Measurements from ENCODE around the gene KCNH6. TPM values are rescaled to one million over a fixed set of nuclear protein-coding genes. Genes with fewer than 3 reads are reported as not detected.
A peak's percentile ranks its signal among the peaks of the same experiment; 100 is the strongest.

Gene KCNH6
- total and polyA plus RNA-seq, 9 donors, result 0.04 to 0.19 (median 0.11) TPM; not detected in 5

DNA sequence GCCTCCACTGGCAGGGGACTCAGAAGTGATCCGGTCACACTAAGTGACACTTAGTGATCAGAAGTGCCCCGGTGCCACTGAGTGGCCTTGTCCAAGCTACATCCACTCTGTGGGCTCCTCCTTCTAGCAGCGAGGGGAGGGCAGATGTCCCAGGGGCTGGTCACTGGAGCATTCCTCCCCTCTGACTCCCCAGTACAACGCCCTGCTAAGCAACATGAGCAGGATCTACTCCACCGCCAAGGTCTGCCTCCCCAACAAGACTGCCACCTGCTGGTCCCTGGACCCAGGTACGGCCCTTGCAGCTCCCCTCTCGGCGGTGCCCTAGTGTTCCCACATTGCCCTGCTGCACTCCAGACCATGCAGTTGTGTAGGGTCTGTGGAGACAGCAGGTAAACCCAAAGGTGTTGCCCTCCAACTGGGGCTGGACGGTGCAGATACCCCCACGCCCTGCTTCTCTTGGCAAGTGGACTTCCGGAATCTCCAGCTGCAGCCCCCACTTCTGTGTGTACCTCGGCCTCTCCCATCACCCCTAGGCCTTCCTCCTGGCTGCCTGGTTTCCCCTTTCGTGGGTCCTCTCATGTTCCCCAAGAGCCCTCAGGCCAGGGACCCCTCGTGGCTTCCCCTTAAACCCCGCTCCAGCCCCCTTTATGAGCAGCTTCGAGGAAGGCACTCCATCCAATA lies 44.2 kb upstream of the KCNH6 start:
- H3K27ac ChIP-seq (ENCODE audit: low read length), result no peak overlapping the region
- H3K9me3 ChIP-seq (replicated peaks; ENCODE audit: control insufficient read depth, low read depth, low read length), result no peaks in the 10 kb centered on the region
- no peak overlapping the region for H3K4me3 ChIP-seq (ENCODE audit: low read length)
- DNase-seq, result peak; percentile 70
- H3K4me1 ChIP-seq (ENCODE audit: control insufficient read depth, insufficient read depth, low read length), result peaks cover 32% of the 10 kb centered on the region
- 57% methylated on average over 13 of the region's 16 CpGs for WGBS (ENCODE audit: insufficient coverage)
- no peaks in the 10 kb centered on the region for H3K36me3 ChIP-seq (ENCODE audit: control insufficient read depth, insufficient read depth, low read length)
- H3K27me3 ChIP-seq (ENCODE audit: control insufficient read depth, insufficient read depth, low read length), result peaks cover 45% of the 10 kb centered on the region

DNA sequence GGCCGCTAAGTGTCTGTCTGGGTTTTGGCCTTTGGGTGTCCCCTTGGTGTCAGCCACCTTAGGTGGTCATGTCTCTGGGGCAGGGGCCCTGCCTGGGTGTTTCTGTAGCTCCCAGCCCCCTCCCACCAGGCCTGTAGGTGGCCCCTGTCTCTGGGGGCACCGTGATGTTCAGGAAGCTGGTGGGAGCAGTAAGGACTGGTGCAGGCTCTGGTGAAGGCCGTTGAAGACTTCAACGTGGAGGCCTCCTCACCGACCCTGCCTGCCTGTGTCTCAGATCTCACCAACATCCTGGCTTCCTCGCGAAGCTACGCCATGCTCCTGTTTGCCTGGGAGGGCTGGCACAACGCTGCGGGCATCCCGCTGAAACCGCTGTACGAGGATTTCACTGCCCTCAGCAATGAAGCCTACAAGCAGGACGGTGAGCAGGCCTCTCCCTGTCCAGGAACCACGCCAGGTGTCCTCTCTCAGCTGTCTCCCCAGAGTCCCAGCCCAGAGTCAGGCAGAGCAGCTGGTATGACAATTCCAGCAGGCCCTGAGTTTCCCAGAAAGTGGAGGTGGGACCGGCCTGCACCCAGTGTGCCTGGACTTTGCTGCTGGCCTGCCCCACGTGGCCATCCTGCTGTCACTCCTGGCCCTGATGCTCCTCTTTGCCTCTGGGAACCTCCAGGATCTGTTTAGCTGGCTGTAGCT lies 43.5 kb upstream of the KCNH6 start:
- no peaks in the 10 kb centered on the region for H3K9me3 ChIP-seq (replicated peaks; ENCODE audit: control insufficient read depth, low read depth, low read length)
- H3K27me3 ChIP-seq (ENCODE audit: control insufficient read depth, insufficient read depth, low read length), result peaks cover 40% of the 10 kb centered on the region
- no peaks in the 10 kb centered on the region for H3K36me3 ChIP-seq (ENCODE audit: control insufficient read depth, insufficient read depth, low read length)
- no peak overlapping the region for H3K27ac ChIP-seq (ENCODE audit: low read length)
- peak; percentile 17 for DNase-seq
- peaks cover 32% of the 10 kb centered on the region for H3K4me1 ChIP-seq (ENCODE audit: control insufficient read depth, insufficient read depth, low read length)
- H3K4me3 ChIP-seq (ENCODE audit: low read length), result no peak overlapping the region
- WGBS (ENCODE audit: insufficient coverage), result 78% methylated on average over 15 of the region's 17 CpGs

DNA sequence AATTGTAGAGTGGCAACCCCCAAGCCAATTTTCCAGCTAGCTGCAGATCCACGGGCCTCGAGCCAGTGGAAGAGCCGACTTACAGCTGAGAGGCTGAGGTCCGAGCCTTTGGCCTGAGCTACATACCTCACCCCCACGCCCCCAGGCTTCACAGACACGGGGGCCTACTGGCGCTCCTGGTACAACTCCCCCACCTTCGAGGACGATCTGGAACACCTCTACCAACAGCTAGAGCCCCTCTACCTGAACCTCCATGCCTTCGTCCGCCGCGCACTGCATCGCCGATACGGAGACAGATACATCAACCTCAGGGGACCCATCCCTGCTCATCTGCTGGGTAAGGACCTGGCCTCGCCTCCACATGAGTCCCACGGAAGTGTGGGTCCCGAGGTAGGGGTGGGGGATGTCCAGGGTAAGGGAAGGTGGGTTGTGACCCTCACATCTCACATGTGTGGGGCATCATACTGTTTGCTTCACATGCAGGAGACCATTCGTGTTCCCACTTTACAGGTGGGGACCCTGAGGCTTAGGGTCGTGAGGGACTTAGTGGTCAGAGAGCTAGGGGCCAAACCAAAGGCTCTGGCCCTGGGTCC lies 42.9 kb upstream of the KCNH6 start:
- Histone ChIP-seq H3K27me3 (ENCODE audit: control insufficient read depth, insufficient read depth, low read length) (peaks cover 34% of the 10 kb centered on the region), H3K36me3 (ENCODE audit: control insufficient read depth, insufficient read depth, low read length) (no peaks in the 10 kb centered on the region), H3K27ac (ENCODE audit: low read length) (no peak overlapping the region), H3K4me1 (ENCODE audit: control insufficient read depth, insufficient read depth, low read length) (peaks cover 31% of the 10 kb centered on the region), H3K9me3 (replicated peaks; ENCODE audit: control insufficient read depth, low read depth, low read length) (no peaks in the 10 kb centered on the region), H3K4me3 (ENCODE audit: low read length) (no peak overlapping the region)
- 76% methylated on average over 17 of the region's 21 CpGs for WGBS (ENCODE audit: insufficient coverage)
- peak; percentile 13 for DNase-seq

DNA sequence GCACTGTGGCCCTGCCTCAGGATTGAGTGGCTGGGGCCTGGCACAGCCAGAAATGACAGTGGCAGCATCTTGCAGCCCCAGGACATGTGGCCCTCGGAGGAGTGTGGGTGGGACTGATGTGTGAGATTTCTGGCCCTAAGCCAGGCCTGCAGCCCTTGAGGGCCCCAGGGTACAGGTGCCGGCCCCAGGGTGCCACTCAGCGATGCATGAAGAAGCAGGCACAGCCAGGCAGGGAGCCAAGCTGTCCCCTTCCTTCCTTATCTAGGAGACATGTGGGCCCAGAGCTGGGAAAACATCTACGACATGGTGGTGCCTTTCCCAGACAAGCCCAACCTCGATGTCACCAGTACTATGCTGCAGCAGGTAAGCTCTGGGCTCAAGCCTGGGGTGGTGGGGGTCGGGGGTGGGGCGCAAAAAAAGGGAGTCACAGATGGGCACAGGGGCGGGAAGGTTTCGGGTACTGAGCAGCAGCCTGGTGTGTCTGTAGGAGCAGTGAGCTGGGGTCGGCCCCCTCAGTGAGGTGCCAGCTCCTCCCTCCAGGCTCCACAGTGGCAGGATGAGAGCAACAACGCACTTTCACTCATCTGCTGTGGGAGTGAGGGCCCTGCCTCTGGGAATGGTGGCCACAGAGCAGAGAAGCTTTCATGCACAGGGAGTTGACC lies 42.2 kb upstream of the KCNH6 start:
- Histone ChIP-seq H3K27ac (ENCODE audit: low read length) (no peak overlapping the region), H3K9me3 (replicated peaks; ENCODE audit: control insufficient read depth, low read depth, low read length) (no peaks in the 10 kb centered on the region), H3K4me3 (ENCODE audit: low read length) (no peak overlapping the region), H3K27me3 (ENCODE audit: control insufficient read depth, insufficient read depth, low read length) (peaks cover 27% of the 10 kb centered on the region), H3K36me3 (ENCODE audit: control insufficient read depth, insufficient read depth, low read length) (no peaks in the 10 kb centered on the region), H3K4me1 (ENCODE audit: control insufficient read depth, insufficient read depth, low read length) (peaks cover 26% of the 10 kb centered on the region)
- 65% methylated on average over 7 of the region's 11 CpGs for WGBS (ENCODE audit: insufficient coverage)
- no peak for DNase-seq

DNA sequence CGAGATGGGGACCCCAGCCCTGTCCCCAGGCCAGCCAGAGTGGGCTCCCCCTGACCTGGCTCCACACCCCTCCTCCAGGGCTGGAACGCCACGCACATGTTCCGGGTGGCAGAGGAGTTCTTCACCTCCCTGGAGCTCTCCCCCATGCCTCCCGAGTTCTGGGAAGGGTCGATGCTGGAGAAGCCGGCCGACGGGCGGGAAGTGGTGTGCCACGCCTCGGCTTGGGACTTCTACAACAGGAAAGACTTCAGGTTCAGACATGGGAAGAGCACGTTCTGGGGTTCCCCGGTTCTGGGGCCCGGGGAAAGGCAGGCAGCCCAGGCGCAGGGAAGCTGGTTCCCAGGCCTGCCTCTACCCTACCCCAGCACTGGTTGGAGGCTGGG lies 41.7 kb upstream of the KCNH6 start:
- Histone ChIP-seq H3K27me3 (ENCODE audit: control insufficient read depth, insufficient read depth, low read length) (peaks cover 22% of the 10 kb centered on the region), H3K27ac (ENCODE audit: low read length) (no peak overlapping the region), H3K9me3 (replicated peaks; ENCODE audit: control insufficient read depth, low read depth, low read length) (no peaks in the 10 kb centered on the region), H3K4me1 (ENCODE audit: control insufficient read depth, insufficient read depth, low read length) (peaks cover 23% of the 10 kb centered on the region), H3K36me3 (ENCODE audit: control insufficient read depth, insufficient read depth, low read length) (no peaks in the 10 kb centered on the region), H3K4me3 (ENCODE audit: low read length) (no peak overlapping the region)
- 73% methylated on average over 12 of the region's 16 CpGs for WGBS (ENCODE audit: insufficient coverage)
- DNase-seq, result no peak

DNA sequence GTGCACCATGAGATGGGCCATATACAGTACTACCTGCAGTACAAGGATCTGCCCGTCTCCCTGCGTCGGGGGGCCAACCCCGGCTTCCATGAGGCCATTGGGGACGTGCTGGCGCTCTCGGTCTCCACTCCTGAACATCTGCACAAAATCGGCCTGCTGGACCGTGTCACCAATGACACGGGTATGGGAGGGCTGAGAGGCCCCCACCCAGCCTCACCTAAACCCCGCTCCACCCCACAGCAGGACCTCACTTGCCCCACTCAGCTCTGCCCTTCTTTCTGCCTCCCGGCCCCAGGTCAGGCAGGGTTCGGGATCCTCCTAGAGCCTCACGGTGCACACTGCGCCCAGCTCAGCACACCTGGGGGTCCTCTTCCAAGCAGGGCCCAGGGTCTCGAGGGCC lies 40.6 kb upstream of the KCNH6 start:
- no peak for DNase-seq
- Histone ChIP-seq H3K27me3 (ENCODE audit: control insufficient read depth, insufficient read depth, low read length) (peaks cover 18% of the 10 kb centered on the region), H3K27ac (ENCODE audit: low read length) (no peak overlapping the region), H3K9me3 (replicated peaks; ENCODE audit: control insufficient read depth, low read depth, low read length) (no peaks in the 10 kb centered on the region), H3K36me3 (ENCODE audit: control insufficient read depth, insufficient read depth, low read length) (no peaks in the 10 kb centered on the region), H3K4me3 (ENCODE audit: low read length) (no peak overlapping the region), H3K4me1 (ENCODE audit: control insufficient read depth, insufficient read depth, low read length) (peaks cover 20% of the 10 kb centered on the region)
- 75% methylated on average over 16 of the region's 16 CpGs for WGBS (ENCODE audit: insufficient coverage)

DNA sequence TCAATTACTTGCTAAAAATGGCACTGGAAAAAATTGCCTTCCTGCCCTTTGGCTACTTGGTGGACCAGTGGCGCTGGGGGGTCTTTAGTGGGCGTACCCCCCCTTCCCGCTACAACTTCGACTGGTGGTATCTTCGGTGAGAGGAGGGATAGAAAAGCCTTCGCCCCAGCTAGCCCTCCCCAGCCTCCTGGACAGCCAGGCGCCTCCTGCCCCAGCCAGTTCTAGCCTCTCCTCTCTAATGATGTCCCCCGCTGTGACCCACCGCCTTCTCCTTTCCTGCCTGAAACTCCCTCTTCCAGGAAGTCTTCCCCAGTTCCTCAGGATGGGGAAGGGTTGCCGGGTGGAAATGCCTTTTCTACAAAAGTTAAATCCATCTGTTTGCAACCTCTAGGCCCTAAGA lies 40.1 kb upstream of the KCNH6 start:
- DNase-seq, result no peak
- H3K4me1 ChIP-seq (ENCODE audit: control insufficient read depth, insufficient read depth, low read length), result peaks cover 15% of the 10 kb centered on the region
- 40% methylated on average over 2 of the region's 10 CpGs for WGBS (ENCODE audit: insufficient coverage)
- no peak overlapping the region for H3K27ac ChIP-seq (ENCODE audit: low read length)
- no peaks in the 10 kb centered on the region for H3K36me3 ChIP-seq (ENCODE audit: control insufficient read depth, insufficient read depth, low read length)
- H3K27me3 ChIP-seq (ENCODE audit: control insufficient read depth, insufficient read depth, low read length), result peaks cover 15% of the 10 kb centered on the region
- no peak overlapping the region for H3K4me3 ChIP-seq (ENCODE audit: low read length)
- H3K9me3 ChIP-seq (replicated peaks; ENCODE audit: control insufficient read depth, low read depth, low read length), result no peaks in the 10 kb centered on the region

DNA sequence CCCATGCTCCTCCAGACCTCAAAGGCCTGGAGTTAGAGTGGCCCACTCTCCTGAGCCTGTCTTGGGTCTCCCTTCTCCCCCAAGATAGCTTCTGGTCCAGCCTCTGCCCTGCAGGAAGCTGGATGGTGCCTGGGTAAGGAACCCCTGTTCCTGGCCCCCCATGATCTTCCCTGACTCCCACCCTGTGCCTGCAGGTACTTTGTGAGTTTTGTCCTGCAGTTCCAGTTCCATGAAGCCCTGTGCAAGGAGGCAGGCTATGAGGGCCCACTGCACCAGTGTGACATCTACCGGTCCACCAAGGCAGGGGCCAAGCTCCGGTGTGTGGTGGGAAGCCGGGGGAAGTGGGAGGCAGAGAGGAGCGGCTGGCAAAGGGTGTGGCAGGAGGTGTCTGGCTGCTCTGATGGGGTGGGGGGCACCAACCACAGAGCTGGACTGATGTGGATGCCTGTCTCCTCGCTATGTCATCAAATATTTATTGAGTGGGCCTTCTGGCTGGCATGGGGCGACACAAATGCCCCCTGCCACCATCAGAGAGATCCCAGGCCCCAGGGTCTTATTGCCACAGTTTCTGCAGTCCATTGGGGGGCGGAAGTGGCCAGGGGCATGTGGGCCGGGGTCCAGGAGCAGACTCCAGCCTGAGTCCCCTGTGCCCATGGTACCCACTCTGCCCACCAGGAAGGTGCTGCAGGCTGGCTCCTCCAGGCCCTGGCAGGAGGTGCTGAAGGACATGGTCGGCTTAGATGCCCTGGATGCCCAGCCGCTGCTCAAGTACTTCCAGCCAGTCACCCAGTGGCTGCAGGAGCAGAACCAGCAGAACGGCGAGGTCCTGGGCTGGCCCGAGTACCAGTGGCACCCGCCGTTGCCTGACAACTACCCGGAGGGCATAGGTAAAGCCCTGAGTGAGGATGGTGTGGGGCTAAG lies 39.2 kb upstream of the KCNH6 start:
- Histone ChIP-seq H3K9me3 (replicated peaks; ENCODE audit: control insufficient read depth, low read depth, low read length) (no peaks in the 10 kb centered on the region), H3K4me1 (ENCODE audit: control insufficient read depth, insufficient read depth, low read length) (peaks cover 9% of the 10 kb centered on the region)

DNA sequence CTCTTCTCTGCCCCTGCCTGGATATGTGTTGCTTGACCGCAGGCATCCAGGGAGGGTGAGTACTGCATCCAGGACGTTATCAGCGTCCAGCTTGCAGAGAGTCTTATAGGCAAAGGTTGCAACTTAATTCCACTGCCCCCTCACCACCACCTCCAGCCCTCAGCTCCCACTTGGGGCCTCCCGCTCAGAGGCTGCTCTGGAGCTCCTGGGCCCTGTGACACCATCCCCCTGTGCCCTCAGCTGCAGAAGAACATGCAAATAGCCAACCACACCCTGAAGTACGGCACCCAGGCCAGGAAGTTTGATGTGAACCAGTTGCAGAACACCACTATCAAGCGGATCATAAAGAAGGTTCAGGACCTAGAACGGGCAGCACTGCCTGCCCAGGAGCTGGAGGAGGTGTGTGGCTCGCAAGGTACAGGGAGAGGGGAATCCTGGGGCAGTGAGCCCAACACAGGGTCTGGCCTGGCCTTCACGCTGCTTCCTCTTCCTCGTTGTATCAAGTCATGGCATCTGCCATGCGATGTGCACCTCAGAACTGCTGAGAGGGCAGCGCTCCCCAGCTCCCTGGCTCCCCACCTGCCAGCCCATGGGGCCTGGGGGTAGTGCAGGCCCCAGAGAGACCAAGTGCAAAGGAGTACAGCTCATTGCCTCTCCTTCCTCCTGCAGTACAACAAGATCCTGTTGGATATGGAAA lies 36.7 kb upstream of the KCNH6 start:
- Histone ChIP-seq H3K36me3 (ENCODE audit: control insufficient read depth, insufficient read depth, low read length) (no peaks in the 10 kb centered on the region), H3K4me1 (ENCODE audit: control insufficient read depth, insufficient read depth, low read length) (no peaks in the 10 kb centered on the region), H3K27ac (ENCODE audit: low read length) (no peak overlapping the region), H3K9me3 (replicated peaks; ENCODE audit: control insufficient read depth, low read depth, low read length) (no peaks in the 10 kb centered on the region), H3K27me3 (ENCODE audit: control insufficient read depth, insufficient read depth, low read length) (peaks cover 2% of the 10 kb centered on the region), H3K4me3 (ENCODE audit: low read length) (no peak overlapping the region)
- no peak for DNase-seq
- WGBS (ENCODE audit: insufficient coverage), result 79% methylated on average over 12 of the region's 12 CpGs

More for the DNA sequence above, 39.2 kb upstream of the KCNH6 start:
- Histone ChIP-seq H3K27me3 (ENCODE audit: control insufficient read depth, insufficient read depth, low read length) (peaks cover 6% of the 10 kb centered on the region), H3K4me3 (ENCODE audit: low read length) (no peak overlapping the region), H3K27ac (ENCODE audit: low read length) (no peak overlapping the region), H3K36me3 (ENCODE audit: control insufficient read depth, insufficient read depth, low read length) (no peaks in the 10 kb centered on the region)
- no peak for DNase-seq
- 92% methylated on average over 7 of the region's 16 CpGs for WGBS (ENCODE audit: insufficient coverage)

Data from muscle of leg (tissue), 11 donors.